GM12872 (cell line): ENCODE results near the gene MYF6.

Source experiments
- TF ChIP-seq, protein P1 (sequence below): IDR thresholded peaks from 3 replicates; pipeline ENCODE4 v1.5.1; 2011; ENCODE audit warnings: low read depth, mild to moderate bottlenecking, low read length, moderate library complexity; ENCODE audit not compliant: insufficient read depth

MYF6 gene

DNA sequence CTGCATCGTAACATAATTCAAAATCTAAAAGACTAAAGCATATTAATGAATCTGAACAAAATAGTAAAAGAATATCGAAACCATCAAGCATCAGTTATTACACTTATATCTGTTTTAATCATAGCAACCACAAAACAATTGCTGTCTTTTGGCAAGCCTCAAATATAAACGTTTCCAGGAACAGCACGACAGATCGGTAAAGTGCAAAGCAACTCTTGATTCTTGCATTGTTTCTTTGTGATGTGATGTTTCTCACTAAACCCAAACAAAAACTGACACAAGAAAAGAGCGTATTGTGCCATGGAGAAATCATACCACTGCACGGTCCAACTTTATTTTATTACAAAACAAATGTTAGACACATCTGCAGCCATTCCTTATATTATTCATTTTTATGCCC, 9.2 kb upstream of the MYF6 start:
- TF ChIP-seq, protein P1, sequence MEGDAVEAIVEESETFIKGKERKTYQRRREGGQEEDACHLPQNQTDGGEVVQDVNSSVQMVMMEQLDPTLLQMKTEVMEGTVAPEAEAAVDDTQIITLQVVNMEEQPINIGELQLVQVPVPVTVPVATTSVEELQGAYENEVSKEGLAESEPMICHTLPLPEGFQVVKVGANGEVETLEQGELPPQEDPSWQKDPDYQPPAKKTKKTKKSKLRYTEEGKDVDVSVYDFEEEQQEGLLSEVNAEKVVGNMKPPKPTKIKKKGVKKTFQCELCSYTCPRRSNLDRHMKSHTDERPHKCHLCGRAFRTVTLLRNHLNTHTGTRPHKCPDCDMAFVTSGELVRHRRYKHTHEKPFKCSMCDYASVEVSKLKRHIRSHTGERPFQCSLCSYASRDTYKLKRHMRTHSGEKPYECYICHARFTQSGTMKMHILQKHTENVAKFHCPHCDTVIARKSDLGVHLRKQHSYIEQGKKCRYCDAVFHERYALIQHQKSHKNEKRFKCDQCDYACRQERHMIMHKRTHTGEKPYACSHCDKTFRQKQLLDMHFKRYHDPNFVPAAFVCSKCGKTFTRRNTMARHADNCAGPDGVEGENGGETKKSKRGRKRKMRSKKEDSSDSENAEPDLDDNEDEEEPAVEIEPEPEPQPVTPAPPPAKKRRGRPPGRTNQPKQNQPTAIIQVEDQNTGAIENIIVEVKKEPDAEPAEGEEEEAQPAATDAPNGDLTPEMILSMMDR, result no peak

DNA sequence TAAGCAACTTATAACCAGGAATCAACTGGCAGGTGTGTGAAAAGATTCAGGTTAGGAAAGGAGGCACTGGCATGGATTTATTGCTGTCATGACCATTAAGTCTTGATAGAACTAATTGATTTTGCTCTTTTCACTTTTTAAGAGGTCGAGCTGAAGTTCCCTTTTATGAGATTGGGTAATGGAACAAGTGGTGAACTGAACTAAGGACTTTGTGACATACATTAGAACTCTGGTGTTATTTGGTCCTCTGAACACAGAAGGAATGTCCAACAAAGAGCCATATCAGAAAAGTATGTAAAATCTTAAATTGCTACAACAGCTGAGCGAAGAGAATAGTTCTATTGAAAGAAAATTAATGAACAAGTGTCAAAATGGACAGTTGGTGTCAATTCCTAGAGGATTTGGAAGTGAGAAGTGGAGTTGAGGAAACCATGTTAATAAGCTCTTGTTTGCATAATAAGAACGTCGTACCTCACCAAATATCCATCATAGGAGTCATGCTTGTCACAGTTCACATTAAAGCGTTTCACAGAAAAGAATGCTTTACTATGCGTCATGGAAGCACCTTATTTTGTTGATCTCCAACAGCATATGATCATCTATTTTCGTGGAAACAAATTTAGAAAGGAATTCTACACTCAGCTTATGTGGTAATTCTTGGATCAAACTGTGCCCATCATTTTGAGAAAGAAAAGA, 8.4 kb upstream of the MYF6 start:
- TF ChIP-seq, protein P1, result no peak

GRCh38 chr12:80700327-80700726, 7.1 kb upstream of the MYF6 start:
- TF ChIP-seq, protein P1, result no peak

DNA sequence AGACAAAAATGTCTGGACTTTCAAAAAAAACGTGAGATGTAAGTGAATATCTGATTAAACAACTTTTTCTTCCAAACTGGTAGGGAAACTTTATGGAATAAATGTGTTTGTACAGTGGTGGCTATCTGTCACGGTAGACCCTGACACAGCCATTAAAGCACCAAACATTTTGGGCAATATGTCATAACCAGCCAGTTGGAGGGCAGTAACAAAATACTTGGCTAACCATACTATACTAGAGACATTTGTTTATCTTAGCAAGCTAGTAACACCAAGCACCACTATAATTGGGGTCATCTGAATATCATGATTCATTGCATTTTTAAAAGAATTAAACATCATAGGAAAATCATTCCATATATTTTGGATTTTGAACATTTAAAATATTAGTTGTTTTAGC, 6.0 kb upstream of the MYF6 start:
- TF ChIP-seq, protein P1, result no peak

GRCh38 chr12:80702889-80703805, 4.3 kb upstream of the MYF6 start:
- TF ChIP-seq, protein P1, result no peak

DNA sequence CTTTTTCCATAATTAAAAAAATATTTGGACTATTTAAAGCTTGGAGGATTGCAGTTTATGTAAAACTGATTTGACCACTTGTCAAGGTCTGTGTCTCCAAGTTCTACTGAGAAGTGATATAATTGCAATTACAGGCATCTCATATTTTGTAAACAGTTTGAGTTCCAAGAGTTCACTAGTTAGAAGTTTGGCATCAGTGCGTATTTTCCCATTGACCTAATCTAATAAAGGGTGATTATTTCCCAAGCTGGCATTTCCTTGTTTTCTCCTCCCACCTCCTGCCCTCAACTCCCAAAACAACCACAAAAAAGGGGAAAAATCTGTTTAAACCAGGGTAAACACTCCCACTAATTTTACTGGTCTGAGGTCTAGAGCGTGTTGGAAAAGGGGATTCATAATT, 3.0 kb upstream of the MYF6 start:
- TF ChIP-seq, protein P1, result no peak

DNA sequence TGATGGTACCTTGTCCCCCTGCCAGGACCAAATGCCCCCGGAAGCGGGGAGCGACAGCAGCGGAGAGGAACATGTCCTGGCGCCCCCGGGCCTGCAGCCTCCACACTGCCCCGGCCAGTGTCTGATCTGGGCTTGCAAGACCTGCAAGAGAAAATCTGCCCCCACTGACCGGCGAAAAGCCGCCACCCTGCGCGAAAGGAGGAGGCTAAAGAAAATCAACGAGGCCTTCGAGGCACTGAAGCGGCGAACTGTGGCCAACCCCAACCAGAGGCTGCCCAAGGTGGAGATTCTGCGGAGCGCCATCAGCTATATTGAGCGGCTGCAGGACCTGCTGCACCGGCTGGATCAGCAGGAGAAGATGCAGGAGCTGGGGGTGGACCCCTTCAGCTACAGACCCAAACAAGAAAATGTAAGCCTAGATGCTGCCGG, 410 bp downstream of the MYF6 start:
- TF ChIP-seq, protein P1, result no peak
